ENCODE measurements around the gene PELI3. TPM values are rescaled to one million over a fixed set of nuclear protein-coding genes. Genes with fewer than 3 reads are reported as not detected.

Gene PELI3
- polyA plus RNA-seq, 1 donor from 2014 or later: 13.3 TPM

- Histone ChIP-seq H4K20me1 (ENCODE audit: insufficient read depth) (no peaks in the 10 kb centered on the region), H3K9ac (ENCODE audit: low read length) (no peak overlapping the region), H3K36me3 (ENCODE audit: insufficient read depth, low read length) (no peaks in the 10 kb centered on the region), H3K79me2 (replicated peaks; ENCODE audit: insufficient read depth, low read length) (peaks cover 7% of the 10 kb centered on the region), H3F3A (ENCODE audit: insufficient read depth, low read length, poor library complexity, severe bottlenecking) (no peaks in the 10 kb centered on the region), H3K27me3 (ENCODE audit: insufficient read depth, low read depth, low read length) (no peaks in the 10 kb centered on the region), H3K27ac (ENCODE audit: low read length) (no peak overlapping the region), H3K9me2 (ENCODE audit: insufficient read depth, low read length) (no peaks in the 10 kb centered on the region), H3K4me3 (ENCODE audit: low read length) (no peak overlapping the region), H3K9me3 (ENCODE audit: low read length) (no peaks in the 10 kb centered on the region), H2AFZ (ENCODE audit: low read depth, low read length) (no peak overlapping the region), H3K4me2 (ENCODE audit: low read length) (no peak overlapping the region)
- no peak for TF ChIP-seq RAD21 (conservative IDR thresholded peaks at IDR 0.05)
- TF ChIP-seq SMC3 (conservative IDR thresholded peaks at IDR 0.05; ENCODE audit: poor library complexity): no peak
- no peak for TF ChIP-seq TAF1 (IDR thresholded peaks at IDR 0.05; ENCODE audit: low read depth)
- TF ChIP-seq EP300 (conservative IDR thresholded peaks at IDR 0.05; ENCODE audit: poor library complexity, severe bottlenecking): no peak
- TF ChIP-seq CTCF (IDR thresholded peaks at IDR 0.05; ENCODE audit: poor library complexity, severe bottlenecking): no peak
- TF ChIP-seq, protein P1, sequence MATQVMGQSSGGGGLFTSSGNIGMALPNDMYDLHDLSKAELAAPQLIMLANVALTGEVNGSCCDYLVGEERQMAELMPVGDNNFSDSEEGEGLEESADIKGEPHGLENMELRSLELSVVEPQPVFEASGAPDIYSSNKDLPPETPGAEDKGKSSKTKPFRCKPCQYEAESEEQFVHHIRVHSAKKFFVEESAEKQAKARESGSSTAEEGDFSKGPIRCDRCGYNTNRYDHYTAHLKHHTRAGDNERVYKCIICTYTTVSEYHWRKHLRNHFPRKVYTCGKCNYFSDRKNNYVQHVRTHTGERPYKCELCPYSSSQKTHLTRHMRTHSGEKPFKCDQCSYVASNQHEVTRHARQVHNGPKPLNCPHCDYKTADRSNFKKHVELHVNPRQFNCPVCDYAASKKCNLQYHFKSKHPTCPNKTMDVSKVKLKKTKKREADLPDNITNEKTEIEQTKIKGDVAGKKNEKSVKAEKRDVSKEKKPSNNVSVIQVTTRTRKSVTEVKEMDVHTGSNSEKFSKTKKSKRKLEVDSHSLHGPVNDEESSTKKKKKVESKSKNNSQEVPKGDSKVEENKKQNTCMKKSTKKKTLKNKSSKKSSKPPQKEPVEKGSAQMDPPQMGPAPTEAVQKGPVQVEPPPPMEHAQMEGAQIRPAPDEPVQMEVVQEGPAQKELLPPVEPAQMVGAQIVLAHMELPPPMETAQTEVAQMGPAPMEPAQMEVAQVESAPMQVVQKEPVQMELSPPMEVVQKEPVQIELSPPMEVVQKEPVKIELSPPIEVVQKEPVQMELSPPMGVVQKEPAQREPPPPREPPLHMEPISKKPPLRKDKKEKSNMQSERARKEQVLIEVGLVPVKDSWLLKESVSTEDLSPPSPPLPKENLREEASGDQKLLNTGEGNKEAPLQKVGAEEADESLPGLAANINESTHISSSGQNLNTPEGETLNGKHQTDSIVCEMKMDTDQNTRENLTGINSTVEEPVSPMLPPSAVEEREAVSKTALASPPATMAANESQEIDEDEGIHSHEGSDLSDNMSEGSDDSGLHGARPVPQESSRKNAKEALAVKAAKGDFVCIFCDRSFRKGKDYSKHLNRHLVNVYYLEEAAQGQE (IDR thresholded peaks at IDR 0.05; ENCODE audit: borderline replicate concordance): no peak
These were observed 9.6 kb downstream of the PELI3 start for GRCh38 chr11:66476173-66476840.

GRCh38 chr11:66476841-66477251 lies 10.1 kb downstream of the PELI3 start:
- Histone ChIP-seq H3K27me3 (ENCODE audit: insufficient read depth, low read depth, low read length) (no peaks in the 10 kb centered on the region), H4K20me1 (ENCODE audit: insufficient read depth) (no peaks in the 10 kb centered on the region), H3K27ac (ENCODE audit: low read length) (no peak overlapping the region), H2AFZ (ENCODE audit: low read depth, low read length) (no peak overlapping the region), H3F3A (ENCODE audit: insufficient read depth, low read length, poor library complexity, severe bottlenecking) (no peaks in the 10 kb centered on the region), H3K4me3 (ENCODE audit: low read length) (no peak overlapping the region), H3K9me3 (ENCODE audit: low read length) (no peaks in the 10 kb centered on the region), H3K4me2 (ENCODE audit: low read length) (no peak overlapping the region), H3K79me2 (replicated peaks; ENCODE audit: insufficient read depth, low read length) (peaks cover 7% of the 10 kb centered on the region), H3K36me3 (ENCODE audit: insufficient read depth, low read length) (no peaks in the 10 kb centered on the region), H3K9me2 (ENCODE audit: insufficient read depth, low read length) (no peaks in the 10 kb centered on the region), H3K9ac (ENCODE audit: low read length) (no peak overlapping the region)
- no peak for TF ChIP-seq MXI1 (conservative IDR thresholded peaks at IDR 0.05; ENCODE audit: poor library complexity, severe bottlenecking)
- TF ChIP-seq EP300 (conservative IDR thresholded peaks at IDR 0.05; ENCODE audit: poor library complexity, severe bottlenecking): no peak
- TF ChIP-seq, protein P1 (IDR thresholded peaks at IDR 0.05; ENCODE audit: borderline replicate concordance): no peak
- no peak for TF ChIP-seq SMC3 (conservative IDR thresholded peaks at IDR 0.05; ENCODE audit: poor library complexity)
- TF ChIP-seq POLR2AphosphoS5 (IDR thresholded peaks at IDR 0.05): no peak
- no peak for TF ChIP-seq CTCF (IDR thresholded peaks at IDR 0.05; ENCODE audit: poor library complexity, severe bottlenecking)
- TF ChIP-seq TAF1 (IDR thresholded peaks at IDR 0.05; ENCODE audit: low read depth): no peak
- no peak for TF ChIP-seq EZH2 (IDR thresholded peaks at IDR 0.05; ENCODE audit: borderline replicate concordance, insufficient read depth, low read length, poor library complexity, severe bottlenecking)
